Measurements from ENCODE around the gene CDK6.
"Not testable (repeated sequence)": the region's sequence is repeated elsewhere in the genome, so short reads cannot be mapped to it uniquely, and the experiment has no call there.

The CDK6 gene

GRCh38 chr7:92749327-92749755 is 87.0 kb downstream of the CDK6 start:
- Mint-ChIP-seq H3K9me3 (peaks cover 1% of the 10 kb centered on the region), H3K36me3 (ENCODE audit: low read depth) (no peaks in the 10 kb centered on the region), H3K4me3 (no peak overlapping the region), H3K27me3 (no peaks in the 10 kb centered on the region), H3K27ac (peak overlapping the region; percentile 66), H3K4me1 (ENCODE audit: low read depth) (peaks cover 23% of the 10 kb centered on the region)
- intact Hi-C loops (cut with micrococcal nuclease) = no loop called here

GRCh38 chr7:92748495-92748894 is 87.9 kb downstream of the CDK6 start:
- Mint-ChIP-seq H3K4me3 (no peak overlapping the region), H3K4me1 (ENCODE audit: low read depth) (peaks cover 23% of the 10 kb centered on the region), H3K36me3 (ENCODE audit: low read depth) (no peaks in the 10 kb centered on the region), H3K9me3 (peaks cover 10% of the 10 kb centered on the region), H3K27me3 (no peaks in the 10 kb centered on the region), H3K27ac (no peak overlapping the region)
- intact Hi-C loops (cut with micrococcal nuclease) = no loop called here

GRCh38 chr7:92747041-92747835 is 89.1 kb downstream of the CDK6 start:
- no peak overlapping the region for H3K27ac Mint-ChIP-seq
- peaks cover 23% of the 10 kb centered on the region for H3K4me1 Mint-ChIP-seq (ENCODE audit: low read depth)
- no peaks in the 10 kb centered on the region for H3K27me3 Mint-ChIP-seq
- H3K36me3 Mint-ChIP-seq (ENCODE audit: low read depth) = no peaks in the 10 kb centered on the region
- peaks cover 11% of the 10 kb centered on the region for H3K9me3 Mint-ChIP-seq
- no peak overlapping the region for H3K4me3 Mint-ChIP-seq
- intact Hi-C loops (cut with micrococcal nuclease) = no loop called here

- H3K27me3 Mint-ChIP-seq = no peaks in the 10 kb centered on the region
- peaks cover 23% of the 10 kb centered on the region for H3K4me1 Mint-ChIP-seq (ENCODE audit: low read depth)
- no peak overlapping the region for H3K27ac Mint-ChIP-seq
- H3K36me3 Mint-ChIP-seq (ENCODE audit: low read depth) = no peaks in the 10 kb centered on the region
- peaks cover 11% of the 10 kb centered on the region for H3K9me3 Mint-ChIP-seq
- no peak overlapping the region for H3K4me3 Mint-ChIP-seq
- intact Hi-C loops (cut with micrococcal nuclease) = no loop called here
These were observed 91.1 kb downstream of the CDK6 start for GRCh38 chr7:92745241-92745640.

- Mint-ChIP-seq H3K9me3 (peaks cover 11% of the 10 kb centered on the region), H3K4me1 (ENCODE audit: low read depth) (peaks cover 15% of the 10 kb centered on the region)
- intact Hi-C loops (cut with micrococcal nuclease); H3K36me3 Mint-ChIP-seq (ENCODE audit: low read depth); H3K27ac Mint-ChIP-seq; H3K4me3 Mint-ChIP-seq; H3K27me3 Mint-ChIP-seq: not testable (repeated sequence)
These were observed 92.2 kb downstream of the CDK6 start for GRCh38 chr7:92744180-92744579.

GRCh38 chr7:92742186-92742585 is 94.2 kb downstream of the CDK6 start:
- Mint-ChIP-seq H3K4me1 (ENCODE audit: low read depth) (peaks cover 9% of the 10 kb centered on the region), H3K27me3 (no peaks in the 10 kb centered on the region), H3K27ac (no peak overlapping the region)

GRCh38 chr7:92740700-92741126 is 95.7 kb downstream of the CDK6 start:
- Mint-ChIP-seq H3K27ac (no peak overlapping the region), H3K4me3 (no peak overlapping the region), H3K4me1 (ENCODE audit: low read depth) (peaks cover 5% of the 10 kb centered on the region), H3K9me3 (peaks cover 21% of the 10 kb centered on the region), H3K27me3 (no peaks in the 10 kb centered on the region), H3K36me3 (ENCODE audit: low read depth) (no peaks in the 10 kb centered on the region)
- intact Hi-C loops (cut with micrococcal nuclease) = no loop called here

More at GRCh38 chr7:92742186-92742585, 94.2 kb downstream of the CDK6 start:
- no peak overlapping the region for H3K4me3 Mint-ChIP-seq
- intact Hi-C loops (cut with micrococcal nuclease) = no loop called here
- H3K36me3 Mint-ChIP-seq (ENCODE audit: low read depth) = no peaks in the 10 kb centered on the region
- H3K9me3 Mint-ChIP-seq = peaks cover 11% of the 10 kb centered on the region

- intact Hi-C loops (cut with micrococcal nuclease) = no loop called here
- Mint-ChIP-seq H3K9me3 (peaks cover 21% of the 10 kb centered on the region), H3K4me3 (no peak overlapping the region), H3K27me3 (no peaks in the 10 kb centered on the region), H3K36me3 (ENCODE audit: low read depth) (no peaks in the 10 kb centered on the region), H3K4me1 (ENCODE audit: low read depth) (peaks cover 5% of the 10 kb centered on the region), H3K27ac (no peak overlapping the region)
These were observed 96.2 kb downstream of the CDK6 start for GRCh38 chr7:92740134-92740533.

GRCh38 chr7:92739091-92739490 is 97.3 kb downstream of the CDK6 start:
- H3K9me3 Mint-ChIP-seq = peaks cover 17% of the 10 kb centered on the region
- H3K4me1 Mint-ChIP-seq (ENCODE audit: low read depth) = peaks cover 11% of the 10 kb centered on the region
- intact Hi-C loops (cut with micrococcal nuclease) = no loop called here
- no peak overlapping the region for H3K27ac Mint-ChIP-seq
- no peak overlapping the region for H3K4me3 Mint-ChIP-seq
- no peaks in the 10 kb centered on the region for H3K27me3 Mint-ChIP-seq
- no peaks in the 10 kb centered on the region for H3K36me3 Mint-ChIP-seq (ENCODE audit: low read depth)

GRCh38 chr7:92737706-92738105 is 98.7 kb downstream of the CDK6 start:
- no peaks in the 10 kb centered on the region for H3K36me3 Mint-ChIP-seq (ENCODE audit: low read depth)
- H3K4me1 Mint-ChIP-seq (ENCODE audit: low read depth) = peaks cover 15% of the 10 kb centered on the region
- no peak overlapping the region for H3K27ac Mint-ChIP-seq
- no peak overlapping the region for H3K4me3 Mint-ChIP-seq
- H3K9me3 Mint-ChIP-seq = peaks cover 10% of the 10 kb centered on the region
- intact Hi-C loops (cut with micrococcal nuclease) = no loop called here
- H3K27me3 Mint-ChIP-seq = no peaks in the 10 kb centered on the region

- intact Hi-C loops (cut with micrococcal nuclease) = no loop called here
- H3K4me1 Mint-ChIP-seq (ENCODE audit: low read depth) = peaks cover 23% of the 10 kb centered on the region
- no peaks in the 10 kb centered on the region for H3K36me3 Mint-ChIP-seq (ENCODE audit: low read depth)
- peaks cover 10% of the 10 kb centered on the region for H3K9me3 Mint-ChIP-seq
- no peak overlapping the region for H3K4me3 Mint-ChIP-seq
- H3K27ac Mint-ChIP-seq = no peak overlapping the region
- no peaks in the 10 kb centered on the region for H3K27me3 Mint-ChIP-seq
These were observed 99.5 kb downstream of the CDK6 start for GRCh38 chr7:92736870-92737269.

GRCh38 chr7:92735707-92736106 is 100.7 kb downstream of the CDK6 start:
- Mint-ChIP-seq H3K4me3 (no peak overlapping the region), H3K27ac (no peak overlapping the region), H3K9me3 (peaks cover 10% of the 10 kb centered on the region), H3K27me3 (no peaks in the 10 kb centered on the region), H3K36me3 (ENCODE audit: low read depth) (no peaks in the 10 kb centered on the region), H3K4me1 (ENCODE audit: low read depth) (peaks cover 31% of the 10 kb centered on the region)
- intact Hi-C loops (cut with micrococcal nuclease) = loop anchor here (2.0 kb wide), 1 partner anchor 19 kb away; no protein-coding TSS in a partner anchor

GRCh38 chr7:92732316-92733036 is 103.9 kb downstream of the CDK6 start:
- H3K27ac Mint-ChIP-seq = peak overlapping the region; percentile 80
- peaks cover 36% of the 10 kb centered on the region for H3K4me1 Mint-ChIP-seq (ENCODE audit: low read depth)
- H3K4me3 Mint-ChIP-seq = peak overlapping the region; percentile 30
- H3K9me3 Mint-ChIP-seq = peaks cover 10% of the 10 kb centered on the region
- no peaks in the 10 kb centered on the region for H3K36me3 Mint-ChIP-seq (ENCODE audit: low read depth)
- no peaks in the 10 kb centered on the region for H3K27me3 Mint-ChIP-seq
- intact Hi-C loops (cut with micrococcal nuclease) = no loop called here

- intact Hi-C loops (cut with micrococcal nuclease) = no loop called here
- Mint-ChIP-seq H3K27ac (peak overlapping the region; percentile 80), H3K9me3 (peaks cover 6% of the 10 kb centered on the region), H3K36me3 (ENCODE audit: low read depth) (no peaks in the 10 kb centered on the region), H3K27me3 (no peaks in the 10 kb centered on the region), H3K4me3 (peak overlapping the region; percentile 30), H3K4me1 (ENCODE audit: low read depth) (peaks cover 36% of the 10 kb centered on the region)
These were observed 104.9 kb downstream of the CDK6 start for GRCh38 chr7:92731335-92732063.

Data from dendritic cell treated with granulocyte-macrophage colony-stimulating factor and Interleukin-4, amounts not matched to agents 40 ng/mL and 50 ng/mL, for 4 days (primary cell).